Amniotic stem cell (primary cell): ENCODE measurements around the gene CPE.
"Not testable (repeated sequence)": the region's sequence is repeated elsewhere in the genome, so short reads cannot be mapped to it uniquely, and the experiment has no call there.

Experiments used
- DNase-seq: peaks from one replicate; lab custom pipeline; 2025; lab: John Stamatoyannopoulos, UW

Gene CPE

GRCh38 chr4:165404696-165405095 lies 25.9 kb downstream of the CPE start:
- DNase-seq, result no peak

- no peak for DNase-seq
Observed at GRCh38 chr4:165410214-165410613, 31.4 kb downstream of the CPE start.

- no peak for DNase-seq
Observed at GRCh38 chr4:165415910-165416309, 37.1 kb downstream of the CPE start.

- DNase-seq, result no peak
Observed at GRCh38 chr4:165418073-165418472, 39.3 kb downstream of the CPE start.

- no peak for DNase-seq
Observed at GRCh38 chr4:165425629-165426028, 46.8 kb downstream of the CPE start.

GRCh38 chr4:165426331-165426730 lies 47.5 kb downstream of the CPE start:
- no peak for DNase-seq

- no peak for DNase-seq
Observed at GRCh38 chr4:165426823-165427222, 48.0 kb downstream of the CPE start.

- no peak for DNase-seq
Observed at GRCh38 chr4:165428957-165429356, 50.1 kb downstream of the CPE start.

GRCh38 chr4:165433529-165433928 lies 54.7 kb downstream of the CPE start:
- DNase-seq, result no peak

GRCh38 chr4:165437691-165438090 lies 58.9 kb downstream of the CPE start:
- no peak for DNase-seq

- no peak for DNase-seq
Observed at GRCh38 chr4:165439344-165439743, 60.5 kb downstream of the CPE start.

- no peak for DNase-seq
Observed at GRCh38 chr4:165439981-165440380, 61.2 kb downstream of the CPE start.

GRCh38 chr4:165440415-165441158 lies 61.8 kb downstream of the CPE start:
- DNase-seq, result no peak

- DNase-seq, result no peak
Observed at GRCh38 chr4:165443276-165443675, 64.5 kb downstream of the CPE start.

GRCh38 chr4:165448700-165449099 lies 69.9 kb downstream of the CPE start:
- DNase-seq, result no peak

GRCh38 chr4:165449333-165449732 lies 70.5 kb downstream of the CPE start:
- DNase-seq, result no peak

GRCh38 chr4:165450871-165451270 lies 72.1 kb downstream of the CPE start:
- no peak for DNase-seq

GRCh38 chr4:165453140-165453539 lies 74.3 kb downstream of the CPE start:
- not testable (repeated sequence) for DNase-seq

- no peak for DNase-seq
Observed at GRCh38 chr4:165454426-165454825, 75.6 kb downstream of the CPE start.

GRCh38 chr4:165457793-165458192 lies 79.0 kb downstream of the CPE start:
- DNase-seq, result no peak

- DNase-seq, result no peak
Observed at GRCh38 chr4:165458471-165458870, 79.7 kb downstream of the CPE start.

- DNase-seq, result no peak
Observed at GRCh38 chr4:165461159-165461821, 82.5 kb downstream of the CPE start.

- no peak for DNase-seq
Observed at GRCh38 chr4:165462009-165462408, 83.2 kb downstream of the CPE start.

GRCh38 chr4:165464376-165464775 lies 85.6 kb downstream of the CPE start:
- no peak for DNase-seq
